DMS114 treated with DMSO at 0.1 percent for 48 hours (cell line): ENCODE measurements around the gene TAF1B.

Experiments
- DNase-seq: peaks from one replicate; lab custom pipeline; 2025; ENCODE audit not compliant: unreplicated experiment; lab: John Stamatoyannopoulos, UW

Gene TAF1B

DNA sequence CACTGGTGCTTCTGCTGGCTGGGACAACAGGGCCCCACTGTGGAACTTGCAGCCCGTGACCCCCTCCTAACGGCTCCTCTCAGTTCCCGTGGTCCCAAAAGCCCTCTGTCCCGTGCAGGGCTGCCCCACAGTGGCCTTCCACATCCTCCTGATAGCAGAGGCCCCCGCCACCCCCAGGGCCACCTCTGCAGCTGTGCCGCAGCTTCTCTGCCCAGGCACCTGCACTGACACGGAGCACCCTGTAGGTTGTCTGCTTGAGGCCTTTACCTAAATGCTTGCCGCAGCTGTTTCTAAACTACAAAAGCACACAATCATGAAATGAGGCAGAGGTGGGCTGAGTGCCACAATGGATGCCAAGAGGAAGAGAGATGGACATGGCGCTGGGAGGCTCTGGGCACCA, 94.7 kb downstream of the TAF1B start:
- DNase-seq = no peak

DNA sequence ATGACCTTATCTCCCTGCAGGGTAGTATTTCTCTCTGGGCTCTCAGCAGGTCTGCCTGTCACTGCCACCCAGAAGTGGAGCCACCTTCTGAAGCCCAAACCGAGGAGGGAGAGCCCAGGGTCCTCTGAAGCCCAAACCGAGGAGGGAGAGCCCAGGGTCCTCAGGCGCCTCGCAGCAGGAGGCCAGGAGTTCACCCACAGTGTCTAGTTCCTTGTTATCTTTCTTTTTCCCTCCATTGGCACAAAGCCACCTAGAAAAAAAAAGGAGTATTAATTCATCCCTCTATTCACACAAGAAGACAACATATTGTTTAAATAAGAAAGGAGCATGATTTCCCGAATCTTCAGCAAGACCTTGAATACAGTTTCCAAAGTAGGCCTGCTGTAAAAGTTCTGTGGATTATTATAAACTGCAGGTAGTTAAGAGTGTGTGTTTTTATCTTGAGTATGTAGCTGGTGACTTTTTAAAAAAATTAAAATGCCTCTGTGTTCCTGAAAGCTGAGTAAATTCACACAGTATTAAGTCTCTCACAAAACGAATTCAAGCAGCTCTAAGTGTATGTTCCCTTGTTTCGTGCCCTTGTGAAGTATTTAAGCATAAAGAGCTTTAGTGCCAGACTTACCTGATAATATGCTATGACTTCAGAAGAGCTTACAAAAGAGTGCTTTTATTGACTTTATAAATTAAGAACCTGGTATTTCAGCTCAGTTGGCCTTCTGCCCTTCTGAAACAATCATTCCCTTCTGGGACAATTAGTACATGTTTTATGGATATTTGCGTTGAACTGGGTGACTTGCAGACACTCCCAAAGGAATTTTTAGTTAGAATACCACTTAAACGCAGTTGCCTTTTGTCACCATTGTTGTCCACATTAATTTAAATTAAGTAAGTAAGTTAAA, 96.6 kb downstream of the TAF1B start:
- no peak for DNase-seq

- no peak for DNase-seq
Measured at GRCh38 chr2:9941196-9941995, 98.1 kb downstream of the TAF1B start.

DNA sequence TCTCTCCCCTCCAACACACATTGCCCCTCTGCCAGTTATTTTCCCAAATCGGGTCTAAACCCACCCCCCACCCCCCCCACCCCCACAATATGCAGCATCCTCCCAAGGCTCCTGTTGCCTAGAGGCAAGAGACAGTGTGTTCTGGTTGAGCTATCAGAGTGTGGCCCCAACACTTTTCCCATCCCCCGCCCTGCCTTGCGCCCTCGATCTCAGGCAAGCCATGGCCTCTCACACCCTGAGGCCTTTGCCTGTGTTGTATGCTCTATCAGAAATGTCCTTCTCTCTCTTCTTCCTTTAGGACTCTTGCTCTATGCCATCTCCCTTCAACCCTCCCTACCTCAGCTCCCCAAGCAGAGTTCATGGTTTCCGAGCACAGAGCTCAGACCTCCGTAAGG, 98.7 kb downstream of the TAF1B start:
- no peak for DNase-seq

DNA sequence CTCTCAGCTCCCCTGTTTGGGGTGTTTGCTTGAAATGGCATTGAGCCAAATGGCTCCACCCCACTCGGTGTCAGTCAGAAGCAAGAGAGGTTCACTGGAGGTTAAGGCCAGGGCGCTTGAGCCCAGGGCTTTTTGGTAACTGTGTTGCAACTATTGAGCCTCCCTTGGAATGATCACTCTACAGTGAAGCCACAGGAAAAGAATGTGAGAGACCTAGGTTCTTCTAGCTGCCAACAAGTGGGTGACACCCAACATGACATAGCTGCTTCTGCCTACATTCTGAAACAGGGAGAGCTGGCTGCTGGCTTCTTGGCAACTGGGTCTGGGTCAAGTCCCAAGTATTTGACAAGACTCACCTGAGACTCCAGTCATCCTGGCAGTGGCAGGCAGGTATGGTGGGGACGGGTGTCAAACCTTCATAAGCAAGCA, 101.1 kb downstream of the TAF1B start:
- DNase-seq = no peak

DNA sequence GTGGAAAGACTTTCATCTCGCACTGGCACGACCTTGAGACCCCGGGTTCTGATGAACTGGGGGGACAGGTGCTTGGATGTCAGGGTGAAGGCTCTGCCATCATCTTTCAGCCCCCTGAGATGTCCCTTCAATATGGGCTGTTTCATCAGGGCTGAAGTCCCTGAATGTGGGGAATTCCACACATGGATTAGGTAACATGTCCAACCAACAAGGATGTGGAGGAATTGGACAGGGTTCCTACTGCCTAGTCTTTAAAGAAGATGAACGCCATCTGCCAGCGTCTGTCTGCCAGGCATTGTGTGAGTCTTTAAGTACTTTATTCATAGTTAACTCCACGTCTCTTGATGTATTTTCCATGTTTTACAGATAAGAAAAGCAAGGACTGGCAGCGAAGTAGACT, 102.3 kb downstream of the TAF1B start:
- no peak for DNase-seq

DNA sequence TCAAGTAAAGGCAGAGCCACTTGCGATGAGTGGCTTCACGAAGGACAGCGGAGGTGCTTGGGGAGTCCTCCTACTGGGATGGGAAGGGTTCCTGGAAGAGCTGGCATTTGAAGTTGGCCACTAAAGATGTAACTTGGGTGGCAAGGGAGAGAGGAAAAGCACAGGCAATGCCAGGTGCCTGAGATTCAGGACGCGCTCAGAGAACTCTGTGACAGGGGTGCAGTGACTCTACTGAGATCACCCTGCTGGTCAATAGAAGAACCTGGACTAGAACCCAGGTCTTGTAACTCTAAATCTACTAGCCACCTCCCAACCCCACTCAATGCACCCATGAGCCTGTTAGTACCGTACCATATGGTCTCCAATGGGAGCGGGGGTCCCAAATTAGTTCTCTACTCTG, 102.8 kb downstream of the TAF1B start:
- DNase-seq = no peak

- DNase-seq = no peak
Measured at GRCh38 chr2:9946818-9947217, 103.5 kb downstream of the TAF1B start.

DNA sequence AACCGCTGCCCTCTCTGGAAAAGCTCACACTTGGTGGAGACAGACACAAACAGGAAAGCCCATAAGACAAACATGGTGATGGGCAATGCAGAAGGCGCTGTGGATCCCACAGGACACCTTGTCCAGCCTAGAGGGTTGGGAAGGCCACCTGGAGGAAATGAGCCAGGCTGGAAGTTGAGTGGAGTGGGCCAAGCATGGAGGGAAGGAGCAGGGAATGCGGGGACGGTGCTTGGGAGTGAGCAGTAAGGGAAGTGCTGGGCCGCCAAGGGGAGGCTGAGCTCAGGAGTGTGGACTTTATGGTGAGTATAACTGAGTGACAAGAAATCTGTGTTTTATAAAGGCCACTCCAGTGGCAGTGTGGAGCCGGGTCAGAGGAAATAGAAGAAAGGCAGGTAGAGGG, 105.4 kb downstream of the TAF1B start:
- DNase-seq = no peak

- no peak for DNase-seq
Measured at GRCh38 chr2:9949239-9949991, 106.1 kb downstream of the TAF1B start.

GRCh38 chr2:9949992-9950520, 106.8 kb downstream of the TAF1B start:
- no peak for DNase-seq

- DNase-seq = no peak
Measured at GRCh38 chr2:9950521-9951271, 107.4 kb downstream of the TAF1B start.

GRCh38 chr2:9951272-9951521, 107.9 kb downstream of the TAF1B start:
- DNase-seq = no peak

DNA sequence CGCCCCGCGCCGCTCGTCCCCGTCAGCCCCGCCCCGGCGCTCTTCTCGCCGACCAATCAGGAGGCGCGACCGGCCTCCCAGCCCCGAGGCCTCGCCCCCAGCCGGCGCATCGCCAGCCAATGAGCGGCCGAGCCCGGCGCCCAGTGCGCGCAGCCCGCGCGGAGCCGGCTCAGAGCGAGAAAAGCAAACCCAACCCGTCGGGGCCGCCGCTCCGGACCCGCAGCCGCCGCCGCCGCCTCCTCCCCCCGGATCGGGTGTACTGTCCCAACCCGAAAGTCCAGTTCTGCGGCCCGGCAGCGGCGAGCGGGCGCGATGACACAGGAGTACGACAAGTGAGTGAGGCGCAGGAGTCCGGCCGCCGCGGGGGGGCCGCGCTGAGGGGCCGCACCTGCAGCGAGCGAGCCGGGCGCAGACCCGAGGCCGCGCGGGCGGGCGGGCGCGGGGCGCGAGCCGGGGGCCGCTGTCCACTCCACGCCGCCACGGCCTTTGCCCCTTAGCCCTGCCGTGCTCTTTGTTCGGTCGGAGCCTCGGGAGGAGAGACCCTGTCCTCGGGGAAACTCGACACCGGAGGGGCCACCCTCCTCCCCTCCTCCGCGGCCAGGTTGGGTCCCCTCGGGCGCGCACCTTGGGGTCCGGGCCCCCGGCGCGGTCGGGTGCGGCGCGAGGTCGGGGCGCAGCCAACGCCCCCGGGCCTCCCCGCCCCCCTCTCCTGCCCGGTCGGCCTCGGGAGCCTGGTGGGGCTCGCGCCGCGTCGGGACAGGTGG, 108.4 kb downstream of the TAF1B start, which contains the start of gene GRHL1:
Gene GRHL1 (plus strand): TSS at position 172 of the 764 bp plus-strand sequence. CDS start 141 bp downstream, at position 313.
- DNase-seq = peak; percentile 57

DNA sequence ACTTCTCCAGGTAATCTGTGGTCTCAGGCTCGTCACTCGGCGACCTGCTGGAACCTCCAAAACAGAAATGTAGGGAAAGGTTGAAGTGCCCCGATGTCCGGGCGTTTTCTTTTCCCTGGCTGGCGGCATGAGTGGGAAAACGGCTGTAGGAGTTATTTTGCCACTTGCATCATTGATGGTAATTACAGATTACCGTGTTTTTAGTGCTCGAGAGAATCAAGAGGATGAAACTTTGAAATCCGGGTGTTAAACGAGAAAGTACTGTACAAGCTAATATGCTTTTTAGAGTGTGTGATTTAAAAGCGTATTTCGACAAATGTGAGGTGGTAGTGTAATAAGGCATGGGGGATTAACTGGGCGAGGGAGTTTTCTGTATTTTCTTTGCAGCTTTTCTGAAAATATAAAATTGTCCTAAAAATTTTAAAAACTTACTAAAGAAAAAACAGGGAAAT, 109.0 kb downstream of the TAF1B start:
- no peak for DNase-seq

DNA sequence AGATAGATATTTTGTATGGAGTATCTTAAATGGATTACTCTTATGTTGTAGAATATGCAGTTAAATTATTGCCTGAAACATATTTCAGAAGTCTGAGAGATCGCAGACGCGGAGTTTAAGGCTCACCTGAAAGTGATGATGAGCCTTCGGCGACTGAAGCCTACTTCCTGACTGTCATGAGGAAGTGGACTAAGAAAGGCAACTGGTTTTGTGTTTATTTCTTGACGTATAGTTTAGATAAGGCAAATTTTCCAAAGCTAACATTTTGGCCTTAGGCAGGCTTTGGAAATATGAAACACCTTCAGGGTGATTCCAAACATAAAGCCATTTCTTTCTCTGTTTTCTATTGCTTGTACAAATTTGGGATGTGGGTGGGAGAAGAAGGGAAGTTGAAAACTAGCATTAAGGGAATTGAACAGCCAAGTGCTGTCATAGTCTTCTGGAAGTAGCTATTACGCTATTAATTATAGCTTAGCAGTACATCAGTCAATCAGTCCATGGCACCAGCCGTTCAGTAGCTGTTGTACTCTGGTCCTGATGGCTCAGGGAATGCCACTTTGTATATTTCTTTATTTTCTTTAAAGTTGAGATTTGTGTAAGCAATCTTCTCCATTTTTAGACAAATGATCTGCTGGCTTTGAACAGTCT, 109.7 kb downstream of the TAF1B start:
- no peak for DNase-seq

- DNase-seq = no peak
Measured at GRCh38 chr2:9954136-9954535, 110.9 kb downstream of the TAF1B start.

DNA sequence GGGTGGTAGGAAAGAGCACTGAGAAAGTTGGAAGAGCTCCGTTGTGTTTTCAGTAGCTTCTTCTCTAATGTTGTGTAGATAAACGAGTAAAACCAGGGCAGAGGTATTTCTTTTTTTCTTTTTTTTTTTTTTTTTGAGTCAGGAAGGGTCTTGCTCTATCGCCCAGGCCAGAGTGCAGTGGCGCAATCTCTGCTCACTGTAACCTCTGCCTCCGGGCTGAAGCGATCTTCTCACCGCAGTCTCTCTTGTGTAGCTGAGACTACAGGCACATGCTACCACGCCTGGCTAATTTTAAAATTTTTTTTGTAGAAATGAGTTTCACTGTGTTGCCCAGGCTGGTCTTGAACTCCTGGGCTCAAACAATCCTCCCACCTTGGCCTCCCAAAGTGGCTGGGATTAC, 114.8 kb downstream of the TAF1B start:
- no peak for DNase-seq

DNA sequence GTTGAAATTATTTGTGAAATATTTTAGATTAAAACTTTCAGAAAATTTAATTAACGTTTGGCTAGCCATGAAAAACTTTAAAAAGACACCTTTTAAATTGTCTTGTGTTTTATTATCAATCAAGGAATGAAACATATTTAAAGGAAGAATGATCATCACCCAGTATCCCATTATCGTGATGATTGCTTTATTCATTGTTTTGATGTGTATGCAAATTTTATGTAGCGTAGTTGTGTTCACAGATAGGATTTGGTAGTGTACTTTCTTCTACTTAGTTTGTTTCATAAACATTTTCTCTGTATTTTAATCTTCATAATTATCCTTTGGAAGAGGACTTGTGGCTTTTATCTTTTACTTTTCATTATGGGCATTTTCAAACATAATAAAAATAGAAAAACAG, 116.0 kb downstream of the TAF1B start:
- no peak for DNase-seq
